NCI-H748 (cell line): ENCODE results near the gene SF3B1.
"Not testable (repeated sequence)": the region's sequence is repeated elsewhere in the genome, so short reads cannot be mapped to it uniquely, and the experiment has no call there.

Experiments
- DNase-seq: peaks from one replicate; lab custom pipeline; 2025; ENCODE audit not compliant: unreplicated experiment; lab: John Stamatoyannopoulos, UW

Gene SF3B1

GRCh38 chr2:197433780-197434438, 919 bp downstream of the SF3B1 start:
- DNase-seq: no peak

GRCh38 chr2:197432527-197432926, 2.3 kb downstream of the SF3B1 start:
- not testable (repeated sequence) for DNase-seq

GRCh38 chr2:197431858-197432257, 3.0 kb downstream of the SF3B1 start:
- DNase-seq: no peak

- no peak for DNase-seq
Measured at GRCh38 chr2:197427986-197428385, 6.8 kb downstream of the SF3B1 start.

- DNase-seq: no peak
Measured at GRCh38 chr2:197426723-197427603, 7.9 kb downstream of the SF3B1 start.

- DNase-seq: no peak
Measured at GRCh38 chr2:197425550-197425949, 9.3 kb downstream of the SF3B1 start.

- no peak for DNase-seq
Measured at GRCh38 chr2:197423307-197423706, 11.5 kb downstream of the SF3B1 start.

GRCh38 chr2:197419438-197419837, 15.4 kb downstream of the SF3B1 start:
- DNase-seq: no peak

- DNase-seq: no peak
Measured at GRCh38 chr2:197416268-197416667, 18.6 kb downstream of the SF3B1 start.

GRCh38 chr2:197414515-197414914, 20.3 kb downstream of the SF3B1 start:
- DNase-seq: no peak

GRCh38 chr2:197414039-197414438, 20.8 kb downstream of the SF3B1 start:
- no peak for DNase-seq

GRCh38 chr2:197405582-197405981, 29.2 kb downstream of the SF3B1 start:
- no peak for DNase-seq

GRCh38 chr2:197399887-197400540, 34.8 kb downstream of the SF3B1 start:
- DNase-seq: no peak

GRCh38 chr2:197398913-197399312, 35.9 kb downstream of the SF3B1 start:
- DNase-seq: no peak

GRCh38 chr2:197391220-197391717, 43.6 kb downstream of the SF3B1 start:
- no peak for DNase-seq

GRCh38 chr2:197388866-197389587, 45.8 kb downstream of the SF3B1 start:
- DNase-seq: no peak

- no peak for DNase-seq
Measured at GRCh38 chr2:197387179-197387578, 47.6 kb downstream of the SF3B1 start.

- no peak for DNase-seq
Measured at GRCh38 chr2:197386242-197386641, 48.6 kb downstream of the SF3B1 start.

- no peak for DNase-seq
Measured at GRCh38 chr2:197383825-197384224, 51.0 kb downstream of the SF3B1 start.

GRCh38 chr2:197381641-197382040, 53.2 kb downstream of the SF3B1 start:
- no peak for DNase-seq

GRCh38 chr2:197379918-197380309, 54.9 kb downstream of the SF3B1 start:
- not testable (repeated sequence) for DNase-seq
